Endothelial cell of umbilical vein (primary cell): ENCODE results near the gene SULT2B1. TPM values are rescaled to one million over a fixed set of nuclear protein-coding genes. Genes with fewer than 3 reads are reported as not detected.

ENCODE experiments used
- BruUV-seq: library from RNA; stranded (reverse); fragments of 400-500 nt; replicated peaks from 2 replicates; lab custom pipeline; 2021; lab: Mats Ljungman, UMichigan
- CTCF ChIA-PET: fragments of 300-600, 350-600 bp; sonication (Branson Sonifier 250); formaldehyde crosslinking; loops from one replicate; lab custom pipeline; 2021; ENCODE audit warnings: antibody characterized with exemption, inconsistent platforms; lab: Charles Lee
- POLR2A ChIA-PET: fragments of 300-600, 350-600 bp; sonication (Branson Sonifier 250); formaldehyde crosslinking; loops from one replicate; lab custom pipeline; 2021; ENCODE audit warnings: antibody characterized with exemption, inconsistent platforms; lab: Charles Lee
- DNase-seq: peaks from one replicate; pipeline ENCODE4 v3.0.0-alpha.2; 2011; ENCODE audit warnings: low read depth, low spot score
- FAIRE-seq: peaks from 2 replicates; lab custom pipeline; 2011; peaks lifted over from hg19 to GRCh38; lab: Jason Lieb, UNC
- H2AFZ ChIP-seq: 2 replicates; pipeline ENCODE4 v1.6.0; 2012; ENCODE audit warnings: low read depth, low read length, control low read depth, inconsistent platforms
- H3K27ac ChIP-seq: 2 replicates; pipeline ENCODE4 v1.5.1; 2011; ENCODE audit warnings: low read depth, mild to moderate bottlenecking, control low read depth, low read length, moderate library complexity; ENCODE audit not compliant: insufficient read depth
- H3K27me3 ChIP-seq, 2 experiments: 2 replicates each; pipeline versions ENCODE4 v1.6.0 to v1.6.1; 2011; ENCODE audit warnings: low read length in 2 of 2, mixed read lengths in 1 of 2; ENCODE audit not compliant: control insufficient read depth in 2 of 2, insufficient read depth in 2 of 2
- H3K36me3 ChIP-seq, 2 experiments: 2 replicates in 1 of 2; 3 replicates in 1 of 2; pipeline ENCODE4 v1.5.1; 2011; ENCODE audit warnings: low read length in 2 of 2, mild to moderate bottlenecking in 1 of 2, moderate library complexity in 1 of 2; ENCODE audit not compliant: control insufficient read depth in 2 of 2, insufficient read depth in 2 of 2; ENCODE audit errors: extremely low read depth in 1 of 2
- H3K4me1 ChIP-seq: 3 replicates; pipeline ENCODE4 v1.5.1; 2011; ENCODE audit warnings: mild to moderate bottlenecking, low read length; ENCODE audit not compliant: control insufficient read depth, insufficient read depth; ENCODE audit errors: extremely low read depth
- H3K4me2 ChIP-seq: 2 replicates; pipeline ENCODE4 v1.6.1; 2011; ENCODE audit warnings: low read length, control low read depth, mixed read lengths; ENCODE audit not compliant: insufficient read depth
- H3K4me3 ChIP-seq, 3 experiments: fragments of 200-600 bp in 1 of 3; sonication (generic), shearing (Covaris generic) in 1 of 3; replicated peaks in 1 of 3; 2 replicates each; pipeline ENCODE4 v1.5.1; 2011 to 2016; ENCODE audit warnings: control low read depth in 3 of 3, low read length in 3 of 3, mild to moderate bottlenecking in 2 of 3, inconsistent platforms in 1 of 3, low read depth in 1 of 3, moderate library complexity in 1 of 3; ENCODE audit not compliant: insufficient read depth in 1 of 3
- H3K79me2 ChIP-seq: 2 replicates; pipeline ENCODE4 v1.6.0; 2012; ENCODE audit warnings: low read length, inconsistent platforms; ENCODE audit not compliant: control insufficient read depth, insufficient read depth
- H3K9ac ChIP-seq: replicated peaks from 2 replicates; pipeline ENCODE3; 2011; ENCODE audit warnings: low read length, control low read depth; ENCODE audit not compliant: insufficient read depth; ENCODE audit errors: extremely low read depth
- H3K9me1 ChIP-seq: replicated peaks from 3 replicates; pipeline ENCODE4 v1.6.0; 2011; ENCODE audit warnings: mild to moderate bottlenecking, low read length; ENCODE audit not compliant: control insufficient read depth, insufficient read depth; ENCODE audit errors: extremely low read depth
- H3K9me3 ChIP-seq: replicated peaks from 2 replicates; pipeline ENCODE4 v1.5.1; 2012; ENCODE audit warnings: low read length, inconsistent platforms; ENCODE audit not compliant: control insufficient read depth, insufficient read depth
- H4K20me1 ChIP-seq: replicated peaks from 2 replicates; pipeline ENCODE3; 2011; ENCODE audit warnings: mild to moderate bottlenecking, low read length; ENCODE audit not compliant: control insufficient read depth, insufficient read depth; ENCODE audit errors: extremely low read depth
- CTCF ChIP-seq, 2 donors: IDR thresholded peaks; 1 replicate in 1 of 2; 2 replicates in 1 of 2; pipeline ENCODE4 v1.5.1; 2011; ENCODE audit warnings: low read length in 2 of 2, mild to moderate bottlenecking in 2 of 2, moderate library complexity in 2 of 2, control low read depth in 1 of 2, inconsistent platforms in 1 of 2, low read depth in 1 of 2; ENCODE audit not compliant: insufficient read depth in 1 of 2; ENCODE audit errors: extremely low read depth in 1 of 2
- EZH2 ChIP-seq: IDR thresholded peaks from 2 replicates; pipeline ENCODE4 v1.6.1; 2012; ENCODE audit warnings: borderline replicate concordance, low read depth, mild to moderate bottlenecking, moderate library complexity, low read length, inconsistent platforms; ENCODE audit not compliant: severe bottlenecking
- FOS ChIP-seq: IDR thresholded peaks from 2 replicates; pipeline ENCODE4 v1.6.1; 2011; ENCODE audit warnings: mild to moderate bottlenecking, low read length, moderate library complexity, borderline replicate concordance; ENCODE audit not compliant: insufficient read depth
- GATA2 ChIP-seq: IDR thresholded peaks from 2 replicates; pipeline ENCODE4 v1.7.0; 2011; ENCODE audit warnings: low read depth, mild to moderate bottlenecking, moderate library complexity, mixed read lengths, low read length; ENCODE audit not compliant: insufficient read length, insufficient read depth
- JUN ChIP-seq: IDR thresholded peaks from 2 replicates; pipeline ENCODE4 v1.6.1; 2011; ENCODE audit warnings: borderline replicate concordance, low read depth; ENCODE audit not compliant: insufficient read length, insufficient read depth
- MAX ChIP-seq: IDR thresholded peaks from 2 replicates; pipeline ENCODE4 v1.6.1; 2011; ENCODE audit not compliant: insufficient read depth, insufficient read length
- MYC ChIP-seq: IDR thresholded peaks from one replicate; pipeline ENCODE4 v1.6.1; 2011; ENCODE audit warnings: mild to moderate bottlenecking, low read depth, low read length
- POLR2A ChIP-seq: IDR thresholded peaks from 2 replicates; pipeline ENCODE4 v1.6.1; 2012; ENCODE audit warnings: low read depth, mild to moderate bottlenecking, control low read depth, low read length
- POLR2AphosphoS5 ChIP-seq: IDR thresholded peaks from 2 replicates; pipeline ENCODE4 v1.6.1; 2012; ENCODE audit warnings: low read depth, mild to moderate bottlenecking, control low read depth, low read length, moderate library complexity; ENCODE audit not compliant: insufficient read depth
- dilution Hi-C: fragments of 300-500 bp; cut with MboI; formaldehyde crosslinking; loops from one replicate; pipeline ENCODE4 v1.15.0; 2019; ENCODE audit warnings: low sequenced_read_pairs; ENCODE audit not compliant: extremely low pct_ligation_motif_present
- intact Hi-C: fragments of 100-400 bp; cut with micrococcal nuclease; formaldehyde crosslinking; loops from one replicate; pipeline ENCODE4 v1.10.0; 2022
- polyA plus RNA-seq, 4 experiments: library from polyadenylated mRNA; depleted of rRNA in 3 of 4; stranded (reverse) in 3 of 4; unstranded in 1 of 4; fragments of >200 nt; gene quantifications; 2 replicates each; pipeline versions ENCODE4 v1.2.1 to v1.2.3, GENCODE V29; 2011 to 2012; ENCODE audit warnings: missing spikeins in 1 of 4
- total RNA-seq: library from RNA; stranded (reverse); gene quantifications from 2 replicates; pipeline ENCODE4 v1.2.3, GENCODE V29; 2021

SULT2B1 gene
- total and polyA plus RNA-seq, 2 donors (not counting 3 experiments of a cell fraction or from before 2014, with no cell fraction given), result not detected

- intact Hi-C loops (no loop called here), dilution Hi-C loops (no loop called here)
- no peak overlapping the region for H3K4me2 ChIP-seq
- H3K79me2 ChIP-seq, result no peaks in the 10 kb centered on the region
- no peak for FAIRE-seq
- H4K20me1 ChIP-seq, result no peaks in the 10 kb centered on the region
- no peak overlapping the region for H3K4me3 ChIP-seq
- H3K9ac ChIP-seq, result no peak overlapping the region
- BruUV-seq, result no TSS peak
- H3K9me3 ChIP-seq, result no peaks in the 10 kb centered on the region
- ChIA-PET CTCF (interaction anchor here (1.0 to 1.1 kb wide), 2 partner anchors 12 to 82 kb away, joined by 5 read pairs; no protein-coding TSS in a partner anchor), POLR2A (no interaction called here)
- peaks cover 2 to 7% of the 10 kb centered on the region in 2 experiments for H3K27me3 ChIP-seq
- H3K4me1 ChIP-seq, result no peaks in the 10 kb centered on the region
- DNase-seq, result no peak
- H3K36me3 ChIP-seq, result no peaks in the 10 kb centered on the region
- H3K9me1 ChIP-seq, result no peaks in the 10 kb centered on the region
- peak overlapping the region; percentile 29 for H2AFZ ChIP-seq
- H3K27ac ChIP-seq, result no peak overlapping the region
- TF ChIP-seq POLR2A (no peak), JUN (no peak), FOS (no peak), CTCF (IDR thresholded peaks at IDR 0.05; ENCODE audit: extremely low read depth in 1 of 2, insufficient read depth in 1 of 2, low read depth in 1 of 2, low read length in 2 of 2) (no peak), MAX (no peak), EZH2 (no peak), MYC (no peak), POLR2AphosphoS5 (no peak), GATA2 (no peak)
Observed at GRCh38 chr19:48502350-48503018, 49.5 kb upstream of the SULT2B1 start.
